ENCODE results near the gene MRPL37. TPM values are rescaled to one million over a fixed set of nuclear protein-coding genes. Genes with fewer than 3 reads are reported as not detected.

The MRPL37 gene
- total and polyA plus RNA-seq, 2 of the 8 experiments (the other 6 are each of a cell fraction or from before 2014, with no cell fraction given) = 45.5 to 126 TPM

GRCh38 chr1:54256522-54257345, 56.8 kb downstream of the MRPL37 start:
- H4K5ac ChIP-seq (ENCODE audit: insufficient read length, low read depth, low read length) = no peak overlapping the region
- no peak overlapping the region; the same call in 1 of the 2 replicates for H2AK5ac ChIP-seq (ENCODE audit: low read depth, low read length)
- no peaks in the 10 kb centered on the region for H3K27me3 ChIP-seq (replicated peaks in 1 of 4; ENCODE audit: control insufficient read depth in 3 of 4, extremely low read depth in 1 of 4, insufficient read depth in 3 of 4, low read length in 3 of 4)
- H3K9me3 ChIP-seq (ENCODE audit: insufficient read depth in 2 of 2, low read depth in 1 of 2, low read length in 1 of 2) = no peaks in the 10 kb centered on the region
- H3K4ac ChIP-seq (replicated peaks; ENCODE audit: insufficient read length, low read depth, low read length) = no peak overlapping the region
- H4K8ac ChIP-seq (ENCODE audit: extremely low read depth, insufficient read depth, low read length) = no peak overlapping the region; the same call in 1 of the 2 replicates
- ChIA-PET CTCF (ENCODE audit: partially characterized antibody) (interaction anchor here (1.1 to 1.7 kb wide), 3 partner anchors 9 to 29 kb away, joined by 4 to 5 read pairs (median 4); no protein-coding TSS in a partner anchor), POLR2A (ENCODE audit: partially characterized antibody) (interaction anchor here (0.7 kb wide), 2 partner anchors 55 to 235 kb away, joined by 3 to 5 read pairs; no protein-coding TSS in a partner anchor)
- H3K9ac ChIP-seq (replicated peaks in 1 of 4; ENCODE audit: extremely low read depth in 1 of 4, low read depth in 3 of 4, low read length in 3 of 4) = no peak overlapping the region; a peak in 1 of 7 replicates
- H3K27ac ChIP-seq (ENCODE audit: low read depth, low read length) = no peak overlapping the region
- no peak overlapping the region for H3K14ac ChIP-seq (ENCODE audit: insufficient read length)
- no peak for TF ChIP-seq ATF3 (IDR thresholded peaks at IDR 0.05; ENCODE audit: insufficient read depth, low read depth, low read length)
- no peak for TF ChIP-seq BCL11A (IDR thresholded peaks at IDR 0.05; ENCODE audit: low read depth in 2 of 2, low read length in 2 of 2)
- no peak for TF ChIP-seq POLR2A (IDR thresholded peaks at IDR 0.05; ENCODE audit: control extremely low read depth in 1 of 2, low read depth in 2 of 2, low read length in 2 of 2)
- TF ChIP-seq NRF1 (IDR thresholded peaks at IDR 0.05; ENCODE audit: low read depth, low read length) = no peak
- no peak for TF ChIP-seq CHD1 (IDR thresholded peaks at IDR 0.05; ENCODE audit: low read depth, low read length)
- H2BK15ac ChIP-seq (ENCODE audit: low read length) = no peak overlapping the region
- H4K20me1 ChIP-seq (replicated peaks in 1 of 2; ENCODE audit: control insufficient read depth in 1 of 2, insufficient read depth in 2 of 2, low read length in 2 of 2) = peaks cover 4 to 14% of the 10 kb centered on the region in 2 experiments
- no peak overlapping the region for H2BK12ac ChIP-seq (ENCODE audit: low read depth, low read length)
- 75% methylated on average over 13 of the region's 13 CpGs; no CpG with 5 or more reads in 1 of the 2 experiments for WGBS, 2 experiments (ENCODE audit: extremely low coverage in 1 of 2, insufficient coverage in 1 of 2, insufficient read length in 1 of 2, insufficient replicate concordance in 2 of 2, low coverage in 1 of 2, low lambda C conversion rate in 2 of 2, missing lambda C conversion rate in 1 of 2)
- H3K79me1 ChIP-seq (ENCODE audit: low read depth, low read length) = peaks cover 11% of the 10 kb centered on the region
- H3K4me1 ChIP-seq (replicated peaks in 1 of 4; ENCODE audit: control insufficient read depth in 3 of 4, insufficient read depth in 4 of 4, low read length in 3 of 4) = peaks cover 3 to 15% (median 4%) of the 10 kb centered on the region in 4 experiments
- H3K4me2 ChIP-seq (ENCODE audit: insufficient read depth in 1 of 2, low read depth in 2 of 2, low read length in 2 of 2) = peak overlapping the region in 1 of 2 experiments; percentile 46; a peak in 1 of 4 replicates
- H2BK20ac ChIP-seq (ENCODE audit: low read length) = no peak overlapping the region
- H3K23me2 ChIP-seq (ENCODE audit: low read depth, low read length) = no peaks in the 10 kb centered on the region
- H3K4me3 ChIP-seq (ENCODE audit: extremely low read depth in 1 of 4, insufficient read depth in 2 of 4, low read depth in 3 of 4, low read length in 4 of 4) = no peak overlapping the region
- H3K36me3 ChIP-seq (ENCODE audit: control insufficient read depth in 2 of 4, insufficient read depth in 4 of 4, low read length in 3 of 4) = no peaks in the 10 kb centered on the region; a peak in 2 of 8 replicates
- H2BK120ac ChIP-seq (replicated peaks; ENCODE audit: low read depth, low read length) = no peak overlapping the region
- H3K23ac ChIP-seq (ENCODE audit: insufficient read length) = no peak overlapping the region
- no peak overlapping the region for H2AFZ ChIP-seq (ENCODE audit: low read length)
- H3K56ac ChIP-seq (replicated peaks; ENCODE audit: insufficient read length, low read depth, low read length) = no peak overlapping the region
- H2BK5ac ChIP-seq (ENCODE audit: low read depth, low read length) = no peak overlapping the region
- H3K79me2 ChIP-seq (ENCODE audit: control insufficient read depth in 1 of 2, insufficient read depth in 2 of 2, low read length in 2 of 2) = peaks cover 0 to 17% of the 10 kb centered on the region in 2 experiments; a peak in 1 of 4 replicates
- no peak for FAIRE-seq
- peak overlapping the region; percentile 36 for H3K18ac ChIP-seq (ENCODE audit: extremely low read depth, low read length)
- DNase-seq (ENCODE audit: low read depth in 1 of 2, low spot score in 2 of 2) = no peak
- H4K91ac ChIP-seq (replicated peaks; ENCODE audit: insufficient read length, low read length) = no peak overlapping the region

Data from H1 (cell line).